K562 (cell line): ENCODE measurements around the gene SRMS. TPM values are rescaled to one million over a fixed set of nuclear protein-coding genes. Genes with fewer than 3 reads are reported as not detected.

Experiments
- ATAC-seq: fragments of 200-7000 bp; cut with Tn5 transposase; 3 replicates; pipeline ENCODE4 v1.9.1; 2020; ENCODE audit warnings: moderate library complexity
- BruUV-seq: library from RNA; stranded (reverse); fragments of 400-500 nt; replicated peaks from 2 replicates; lab custom pipeline; 2021; lab: Mats Ljungman, UMichigan
- CTCF ChIA-PET: fragments of 300-600 bp; formaldehyde crosslinking; extraction: SDS; loops from one replicate; lab custom pipeline; 2021; ENCODE audit warnings: low intra/inter-chr PET ratio; lab: Yijun Ruan, JAX
- POLR2A ChIA-PET: fragments of 300-600, 350-650 bp; sonication (Branson Sonifier 250); formaldehyde crosslinking; extraction: SDS; loops from one replicate; lab custom pipeline; 2021; ENCODE audit warnings: antibody characterized with exemption, inconsistent platforms; lab: Yijun Ruan, JAX
- DNase-seq, 4 experiments: peaks; one replicate each; pipeline versions ENCODE4 v3.0.0 to v3.0.0-alpha.2; 2011 to 2018; ENCODE audit warnings: low spot score in 3 of 4, mixed read lengths in 3 of 4; ENCODE audit errors: extremely low read depth in 1 of 4
- FAIRE-seq: peaks from 2 replicates; lab custom pipeline; 2011; peaks lifted over from hg19 to GRCh38; lab: Jason Lieb, UNC
- H2AFZ ChIP-seq: 2 replicates; pipeline ENCODE4 v1.6.0; 2011; ENCODE audit warnings: low read depth, low read length, control low read depth, inconsistent platforms
- H3K27ac ChIP-seq: fragments of 200-600 bp; 3 replicates; pipeline ENCODE4 v1.8.0; 2011; ENCODE audit warnings: low read depth, mild to moderate bottlenecking, control low read depth, inconsistent platforms, low read length, moderate library complexity, mixed read lengths; ENCODE audit errors: extremely low read depth
- H3K27me3 ChIP-seq, 2 experiments: fragments of 300-600 bp in 1 of 2; 2 replicates in 1 of 2; 3 replicates in 1 of 2; pipeline versions ENCODE4 v1.6.0 to v1.8.0; 2011; ENCODE audit warnings: inconsistent platforms in 2 of 2, low read length in 2 of 2, mild to moderate bottlenecking in 1 of 2, mixed read lengths in 1 of 2, moderate library complexity in 1 of 2; ENCODE audit not compliant: control insufficient read depth in 2 of 2, insufficient read depth in 2 of 2
- H3K36me3 ChIP-seq: fragments of 300-600 bp; 3 replicates; pipeline ENCODE4 v1.8.0; 2011; ENCODE audit warnings: mild to moderate bottlenecking, low read length, inconsistent platforms; ENCODE audit not compliant: control insufficient read depth, insufficient read depth
- H3K4me1 ChIP-seq, 2 experiments: fragments of 200-600 bp in 1 of 2; replicated peaks in 1 of 2; 2 replicates in 1 of 2; 3 replicates in 1 of 2; pipeline versions ENCODE4 v1.5.1 to v1.8.0; 2011; ENCODE audit warnings: inconsistent platforms in 2 of 2, low read length in 2 of 2, mild to moderate bottlenecking in 1 of 2, mixed read lengths in 1 of 2, moderate library complexity in 1 of 2; ENCODE audit not compliant: control insufficient read depth in 2 of 2, insufficient read depth in 2 of 2
- H3K4me2 ChIP-seq: 2 replicates; pipeline ENCODE4 v1.6.1; 2011; ENCODE audit warnings: low read length, control low read depth, inconsistent platforms, mixed read lengths; ENCODE audit not compliant: insufficient read depth
- H3K4me3 ChIP-seq: fragments of 200-600 bp; sonication (generic), shearing (Covaris generic); 2 replicates; pipeline ENCODE4 v1.5.1; 2016; ENCODE audit warnings: control low read depth, inconsistent platforms
- H3K79me2 ChIP-seq: fragments of 200-600 bp; 3 replicates; pipeline ENCODE4 v1.8.0; 2011; ENCODE audit warnings: low read length, inconsistent platforms; ENCODE audit not compliant: control insufficient read depth, insufficient read depth
- H3K9ac ChIP-seq, 2 experiments: 2 replicates each; pipeline versions ENCODE4 v1.6.0 to v1.6.1; 2011; ENCODE audit warnings: low read depth in 2 of 2, low read length in 2 of 2, control low read depth in 1 of 2, inconsistent platforms in 1 of 2, mild to moderate bottlenecking in 1 of 2, mixed read lengths in 1 of 2; ENCODE audit not compliant: insufficient read depth in 1 of 2
- H3K9me1 ChIP-seq: one replicate; pipeline ENCODE4 v1.6.0; 2011; ENCODE audit warnings: inconsistent platforms, mild to moderate bottlenecking, low read length, moderate library complexity; ENCODE audit not compliant: control insufficient read depth, insufficient read depth
- H3K9me3 ChIP-seq: replicated peaks from 2 replicates; pipeline ENCODE4 v1.5.1; 2011; ENCODE audit warnings: low read depth, low read length, inconsistent platforms; ENCODE audit not compliant: control insufficient read depth, insufficient read depth
- H4K20me1 ChIP-seq: replicated peaks from 2 replicates; pipeline ENCODE4 v1.6.1; 2011; ENCODE audit warnings: low read length, inconsistent platforms, mixed read lengths; ENCODE audit not compliant: control insufficient read depth, insufficient read depth
- ARID3A ChIP-seq: IDR thresholded peaks from 2 replicates; pipeline ENCODE4 v1.6.1; 2012; ENCODE audit warnings: low read depth, low read length, improper control_type of control experiment, borderline replicate concordance
- CC2D1A ChIP-seq: fragments of 450-650 bp; IDR thresholded peaks from 2 replicates; pipeline ENCODE4 v1.6.1; 2017; ENCODE audit warnings: mild to moderate bottlenecking
- JUNB ChIP-seq: fragments of 450-650 bp; formaldehyde crosslinking; conservative IDR thresholded peaks from 2 replicates; pipeline ENCODE4 v1.4.0; 2020; ENCODE audit warnings: mild to moderate bottlenecking
- KDM5B ChIP-seq: fragments of 200-600 bp; sonication (generic); IDR thresholded peaks from 2 replicates; pipeline ENCODE4 v1.6.1; 2012; ENCODE audit warnings: low read depth, mild to moderate bottlenecking, moderate library complexity, low read length, control low read depth, inconsistent platforms; ENCODE audit not compliant: insufficient replicate concordance
- MTA2 ChIP-seq: fragments of 450-650 bp; IDR thresholded peaks from 2 replicates; pipeline ENCODE4 v1.6.1; 2016; ENCODE audit warnings: low read depth
- NR1H2 ChIP-seq: sonication (generic); formaldehyde crosslinking; IDR thresholded peaks from 2 replicates; pipeline ENCODE4 v1.4.0; 2020; ENCODE audit warnings: mild to moderate bottlenecking, missing genetic modification reagents
- ZFP1 ChIP-seq: fragments of 450-650 bp; formaldehyde crosslinking; IDR thresholded peaks from 2 replicates; pipeline ENCODE4 v1.4.0; 2020; ENCODE audit warnings: mild to moderate bottlenecking, mixed read lengths
- ZNF121 ChIP-seq: sonication (generic); formaldehyde crosslinking; conservative IDR thresholded peaks from 2 replicates; pipeline ENCODE4 v1.8.0; 2022; ENCODE audit warnings: missing genetic modification reagents
- ZNF253 ChIP-seq: fragments of 250-450 bp; sonication (Bioruptor Pico); conservative IDR thresholded peaks from 2 replicates; pipeline ENCODE4 v1.6.1; 2021; ENCODE audit warnings: mild to moderate bottlenecking
- WGBS: fragments of 100-300 bp; shearing (Covaris generic); methylation state at CpG from one replicate; pipeline ENCODE4 v1.1.6; 2016; ENCODE audit warnings: low coverage, mixed read lengths; ENCODE audit not compliant: insufficient coverage; ENCODE audit errors: missing lambda C conversion rate; 5-methylcytosine and 5-hydroxymethylcytosine counted together
- in situ Hi-C: fragments of 300-500 bp; cut with MboI; formaldehyde crosslinking; loops from 4 replicates; pipeline ENCODE4 v1.15.0; 2018; ENCODE audit warnings: inconsistent platforms, mixed read lengths
- intact Hi-C: fragments of 100-400 bp; cut with micrococcal nuclease; formaldehyde crosslinking; loops from 2 replicates; pipeline ENCODE4 v1.14.2; 2022
- polyA plus RNA-seq, 8 experiments: library from polyadenylated mRNA; depleted of rRNA in 4 of 8; stranded (reverse) in 5 of 8; unstranded in 3 of 8; fragments of >200 nt; fragmentation: Nextera tagmentation in 2 of 8; fragmentation: Illumina TruSeq in 1 of 8; extraction: Ambion mirVana in 2 of 8; extraction: Trizol in 1 of 8; gene quantifications; 2 replicates each; pipeline versions ENCODE4 v1.2.1 to v1.2.3, GENCODE V29; 2011 to 2014; ENCODE audit warnings: inconsistent platforms in 1 of 8, missing spikeins in 1 of 8
- total RNA-seq, 7 experiments: library from RNA; depleted of rRNA in 6 of 7; stranded (reverse); fragments of >200 nt in 6 of 7; fragmentation: Illumina TruSeq in 2 of 7; extraction: Trizol in 2 of 7; gene quantifications; 2 replicates each; pipeline versions ENCODE4 v1.2.1 to v1.2.3, GENCODE V29; 2011 to 2021; ENCODE audit warnings: low replicate concordance in 1 of 7

The SRMS gene
- total and polyA plus RNA-seq, 9 of the 15 experiments (the other 6 are each of a cell fraction or from before 2014, with no cell fraction given) = 0.07 TPM; not detected in 8

GRCh38 chr20:63529180-63529860 is 18.2 kb downstream of the SRMS start:
- Histone ChIP-seq H3K4me3 (no peak overlapping the region), H3K9ac (peak overlapping the region in 1 of 2 experiments; percentile 43; a peak in 1 of 4 replicates), H3K9me1 (no peaks in the 10 kb centered on the region), H3K27me3 (peaks cover 0 to 36% of the 10 kb centered on the region in 2 experiments; a peak in 3 of 5 replicates), H3K4me1 (peaks cover 0 to 43% of the 10 kb centered on the region in 2 experiments; a peak in 3 of 5 replicates)
- WGBS = 43% methylated on average over 26 of the region's 27 CpGs
- FAIRE-seq (peak; percentile 57), ATAC-seq (peak; percentile 17; the same call in 2 of the 3 replicates)
- TF ChIP-seq CC2D1A = no peak
- peak; percentile 29 for TF ChIP-seq KDM5B
- TF ChIP-seq, all 486 proteins: peak for 1
- H3K9me3 ChIP-seq = no peaks in the 10 kb centered on the region
- DNase-seq = peak in 1 of 4 experiments; percentile 36
- no peaks in the 10 kb centered on the region for H3K79me2 ChIP-seq
- no TSS peak for BruUV-seq
- no peaks in the 10 kb centered on the region for H3K36me3 ChIP-seq
- in situ Hi-C loops = no loop called here
- H3K27ac ChIP-seq = no peak overlapping the region
- intact Hi-C loops = no loop called here
- ChIA-PET CTCF (no interaction called here), POLR2A (interaction anchor here (0.5 to 2.9 kb wide), 7 partner anchors 8 to 453 kb away, joined by 3 to 19 read pairs (median 3); partner anchors contain the start of genes PPDPF and PTK6)
- no peak overlapping the region for H3K4me2 ChIP-seq
- no peak overlapping the region for H2AFZ ChIP-seq
- H4K20me1 ChIP-seq = peaks cover 9% of the 10 kb centered on the region; the same call in 1 of the 2 replicates

- H3K9me3 ChIP-seq = peaks cover 7% of the 10 kb centered on the region
- POLR2A ChIA-PET = interaction anchor here (0.7 to 1.0 kb wide), 3 partner anchors 10 to 622 kb away, joined by 3 to 4 read pairs (median 4); partner anchors contain the start of gene PTK6
- no peak overlapping the region for H3K4me3 ChIP-seq
- CTCF ChIA-PET = no interaction called here
- H3K9me1 ChIP-seq = no peaks in the 10 kb centered on the region
- no peak for FAIRE-seq
- TF ChIP-seq ZNF121 (peak; percentile 55), ZFP1 (CRISPR knock-in tag) (no peak), NR1H2 (CRISPR knock-in tag) (no peak), ARID3A (no peak), ZNF253 (CRISPR knock-in tag) (no peak), MTA2 (no peak), JUNB (no peak)
- TF ChIP-seq, all 486 proteins: peak for 1
- intact Hi-C loops = no loop called here
- Histone ChIP-seq H3K4me2 (no peak overlapping the region), H2AFZ (no peak overlapping the region), H3K36me3 (peaks cover 15% of the 10 kb centered on the region; the same call in 2 of the 3 replicates), H4K20me1 (peaks cover 9% of the 10 kb centered on the region; the same call in 1 of the 2 replicates), H3K27ac (no peak overlapping the region), H3K4me1 (peaks cover 0 to 38% of the 10 kb centered on the region in 2 experiments; a peak in 3 of 5 replicates), H3K9ac (no peak overlapping the region), H3K27me3 (peaks cover 0 to 26% of the 10 kb centered on the region in 2 experiments; a peak in 3 of 5 replicates), H3K79me2 (peaks cover 1% of the 10 kb centered on the region; the same call in 2 of the 3 replicates)
- ATAC-seq (no peak), DNase-seq (no peak)
- 51% methylated on average over 9 of the region's 9 CpGs for WGBS
- BruUV-seq = no TSS peak
- in situ Hi-C loops = no loop called here
Observed at GRCh38 chr20:63527184-63527583, 20.4 kb downstream of the SRMS start.
